Measurements from ENCODE around the gene KIAA1755. TPM values are rescaled to one million over a fixed set of nuclear protein-coding genes. Genes with fewer than 3 reads are reported as not detected.
A peak's percentile ranks its signal among the peaks of the same experiment; 100 is the strongest.

The KIAA1755 gene
- total RNA-seq, 4 donors from 2014 or later: 0.17 to 0.88 (median 0.46) TPM; not detected in 1

DNA sequence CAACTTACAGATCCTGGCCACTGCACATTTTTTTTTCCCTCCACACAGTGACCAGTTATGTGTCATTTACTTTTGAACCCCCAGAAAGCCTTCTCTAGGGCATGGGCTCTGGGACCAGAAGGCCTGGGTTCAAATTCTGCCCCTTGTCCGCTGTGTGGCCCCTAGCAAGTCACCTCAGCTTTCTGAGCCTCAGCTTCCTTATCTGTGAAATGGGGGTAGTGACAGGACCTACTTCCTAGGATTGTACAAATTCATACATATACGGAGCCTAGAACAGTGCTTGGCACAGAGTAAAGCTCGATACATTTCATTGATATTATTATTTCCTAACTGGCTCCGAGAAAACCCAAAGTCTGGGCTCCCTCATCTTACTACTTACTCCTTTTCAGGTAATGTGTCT, 45.0 kb upstream of the KIAA1755 start:
- intact Hi-C loops (cut with DNase I; ENCODE audit: low total_unique reads): no loop called here
- TF ChIP-seq, protein P1, sequence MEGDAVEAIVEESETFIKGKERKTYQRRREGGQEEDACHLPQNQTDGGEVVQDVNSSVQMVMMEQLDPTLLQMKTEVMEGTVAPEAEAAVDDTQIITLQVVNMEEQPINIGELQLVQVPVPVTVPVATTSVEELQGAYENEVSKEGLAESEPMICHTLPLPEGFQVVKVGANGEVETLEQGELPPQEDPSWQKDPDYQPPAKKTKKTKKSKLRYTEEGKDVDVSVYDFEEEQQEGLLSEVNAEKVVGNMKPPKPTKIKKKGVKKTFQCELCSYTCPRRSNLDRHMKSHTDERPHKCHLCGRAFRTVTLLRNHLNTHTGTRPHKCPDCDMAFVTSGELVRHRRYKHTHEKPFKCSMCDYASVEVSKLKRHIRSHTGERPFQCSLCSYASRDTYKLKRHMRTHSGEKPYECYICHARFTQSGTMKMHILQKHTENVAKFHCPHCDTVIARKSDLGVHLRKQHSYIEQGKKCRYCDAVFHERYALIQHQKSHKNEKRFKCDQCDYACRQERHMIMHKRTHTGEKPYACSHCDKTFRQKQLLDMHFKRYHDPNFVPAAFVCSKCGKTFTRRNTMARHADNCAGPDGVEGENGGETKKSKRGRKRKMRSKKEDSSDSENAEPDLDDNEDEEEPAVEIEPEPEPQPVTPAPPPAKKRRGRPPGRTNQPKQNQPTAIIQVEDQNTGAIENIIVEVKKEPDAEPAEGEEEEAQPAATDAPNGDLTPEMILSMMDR (IDR thresholded peaks at IDR 0.05): no peak
- no peak for TF ChIP-seq POLR2A (IDR thresholded peaks at IDR 0.05)
- DNase-seq (ENCODE audit: low spot score in 2 of 2): no peak
- WGBS, 2 donors: 90 to 91% methylated on average over 4 of the region's 4 CpGs
- no peak overlapping the region for H3K4me3 ChIP-seq (ENCODE audit: low read depth, poor library complexity, severe bottlenecking)

DNA sequence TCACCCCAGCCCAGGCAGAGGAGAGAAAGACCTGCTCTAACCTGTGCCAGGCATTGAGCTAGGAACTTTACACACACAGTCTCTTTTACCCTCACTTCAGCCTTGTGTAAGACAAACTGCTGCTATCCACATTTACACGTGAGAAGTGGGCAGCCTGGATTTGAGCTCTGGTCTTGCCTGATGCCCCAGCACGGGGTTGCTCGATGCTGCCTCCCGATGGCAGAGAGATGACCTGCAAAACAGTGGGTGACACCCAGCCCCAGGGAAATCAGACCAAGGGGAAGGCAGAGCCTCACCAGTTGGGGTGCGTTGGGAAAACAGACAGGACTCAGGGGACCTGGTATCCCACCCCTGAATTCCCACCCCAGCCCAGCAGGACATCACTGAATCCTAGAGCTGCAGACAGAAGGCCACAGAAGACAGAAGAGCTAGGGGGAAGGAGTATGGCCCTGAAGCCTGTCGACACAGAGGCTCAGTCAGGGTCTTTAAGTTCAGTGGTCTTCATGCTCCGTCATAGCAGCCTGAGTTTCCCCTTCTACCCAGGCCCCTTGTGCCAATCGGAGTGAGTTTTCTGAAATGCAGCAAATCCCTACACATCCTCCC, 44.4 kb upstream of the KIAA1755 start:
- H3K4me3 ChIP-seq (ENCODE audit: low read depth, poor library complexity, severe bottlenecking): no peak overlapping the region
- 54 to 55% methylated on average over 8 of the region's 8 CpGs for WGBS, 2 donors
- intact Hi-C loops (cut with DNase I; ENCODE audit: low total_unique reads): no loop called here
- no peak for DNase-seq (ENCODE audit: low spot score in 2 of 2)
- no peak for TF ChIP-seq POLR2A (IDR thresholded peaks at IDR 0.05)

DNA sequence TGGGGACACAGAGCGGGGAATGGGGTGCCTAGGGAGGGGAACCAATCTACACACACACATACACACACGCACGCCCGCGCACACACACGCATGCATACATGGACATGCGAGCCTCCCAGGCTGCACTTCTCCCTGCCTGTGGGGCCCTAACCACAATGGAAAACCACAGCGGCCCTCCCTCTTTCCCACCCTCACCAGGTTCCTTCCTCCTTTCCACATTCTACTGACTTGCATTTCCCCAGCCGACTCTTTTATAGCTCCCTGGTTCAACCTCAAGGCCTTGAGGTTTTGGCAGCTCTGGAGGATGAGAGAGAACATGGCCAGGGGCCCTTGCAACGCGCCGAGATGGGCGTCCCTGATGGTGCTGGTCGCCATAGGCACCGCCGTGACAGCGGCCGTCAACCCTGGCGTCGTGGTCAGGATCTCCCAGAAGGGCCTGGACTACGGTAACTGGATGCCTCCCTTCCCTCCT, 43.4 kb upstream of the KIAA1755 start, which contains the start of gene BPI:
TSS of gene BPI (plus strand) at position 249 of the 472 bp plus-strand sequence. CDS start at position 317, 68 bp downstream.
- H3K4me3 ChIP-seq (ENCODE audit: low read depth, poor library complexity, severe bottlenecking): no peak within 1 kb of the TSS
- peak in 1 of 2 donors; percentile 23 for DNase-seq (ENCODE audit: low spot score in 2 of 2)
- WGBS, 2 donors: 48 to 51% methylated on average over 21 of the region's 21 CpGs
- intact Hi-C loops (cut with DNase I; ENCODE audit: low total_unique reads): no loop called here
- no peak for TF ChIP-seq POLR2A (IDR thresholded peaks at IDR 0.05)
- TF ChIP-seq, protein P1 (IDR thresholded peaks at IDR 0.05): no peak

DNA sequence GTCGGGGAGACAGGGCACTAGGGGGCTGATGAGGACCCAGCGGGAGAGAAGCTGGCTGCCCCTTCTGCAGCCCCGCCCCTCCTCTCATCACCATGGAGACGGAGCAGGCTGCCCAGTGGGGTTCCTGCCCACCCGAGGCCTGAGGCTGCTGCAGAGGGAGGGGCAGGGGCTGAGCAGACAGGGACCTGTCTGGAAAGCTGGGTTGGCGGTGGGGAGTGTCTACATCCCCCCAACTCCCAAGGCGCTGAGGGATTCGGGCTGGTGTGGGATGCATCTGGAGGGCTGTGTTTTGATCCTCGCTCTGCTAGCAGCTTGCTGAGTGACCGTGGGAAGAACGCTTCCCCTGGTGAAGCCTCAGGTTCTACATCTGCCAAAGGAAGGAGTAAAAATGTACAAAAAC, 42.3 kb upstream of the KIAA1755 start:
- intact Hi-C loops (cut with DNase I; ENCODE audit: low total_unique reads): no loop called here
- TF ChIP-seq, protein P1 (IDR thresholded peaks at IDR 0.05): no peak
- TF ChIP-seq POLR2A (IDR thresholded peaks at IDR 0.05): no peak
- 46 to 52% methylated on average over 11 of the region's 11 CpGs for WGBS, 2 donors
- no peak for DNase-seq (ENCODE audit: low spot score in 2 of 2)
- H3K4me3 ChIP-seq (ENCODE audit: low read depth, poor library complexity, severe bottlenecking): no peak overlapping the region

DNA sequence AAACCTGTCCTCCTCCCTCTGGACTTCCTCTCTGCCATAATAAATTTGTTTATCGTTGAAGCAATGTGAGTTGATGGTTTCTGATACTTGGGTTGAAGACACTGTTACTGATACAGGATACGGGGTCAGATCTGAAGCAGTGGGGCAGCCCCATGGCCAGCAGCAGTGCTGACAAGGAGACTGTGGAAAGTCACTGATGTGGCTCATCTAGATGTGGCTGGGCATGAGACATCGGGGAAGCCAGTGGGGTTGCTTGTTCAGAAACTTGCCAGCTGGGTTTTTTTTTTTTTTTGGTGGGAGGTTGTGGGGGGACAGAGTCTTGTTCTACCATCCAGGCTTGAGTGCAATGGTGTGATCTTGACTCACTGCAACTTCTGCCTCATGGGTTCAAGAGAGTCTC, 40.8 kb upstream of the KIAA1755 start:
- WGBS, 2 donors: 95 to 98% methylated on average over 3 of the region's 3 CpGs
- no peak for DNase-seq (ENCODE audit: low spot score in 2 of 2)
- H3K4me3 ChIP-seq (ENCODE audit: low read depth, poor library complexity, severe bottlenecking): no peak overlapping the region
- TF ChIP-seq, protein P1 (IDR thresholded peaks at IDR 0.05): no peak
- no peak for TF ChIP-seq POLR2A (IDR thresholded peaks at IDR 0.05)
- intact Hi-C loops (cut with DNase I; ENCODE audit: low total_unique reads): no loop called here

DNA sequence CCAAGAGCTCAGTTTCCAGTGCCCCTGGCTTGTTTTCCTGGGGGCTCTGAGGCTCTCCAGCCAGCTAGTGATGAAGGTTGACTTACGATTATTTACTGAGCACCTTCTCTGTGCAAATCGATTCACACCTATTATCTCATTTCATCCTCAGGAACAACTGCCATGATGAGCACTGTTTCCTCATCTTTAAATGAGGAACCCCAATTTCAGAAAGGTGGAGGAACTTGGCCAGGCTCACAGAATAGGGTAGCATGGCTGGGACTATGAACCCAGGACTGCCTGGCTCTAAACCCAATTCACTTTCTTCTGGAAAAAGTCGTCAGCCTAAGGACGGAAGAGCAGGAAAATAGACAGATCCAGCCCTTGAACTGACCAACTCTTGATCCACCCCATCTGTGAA, 39.9 kb upstream of the KIAA1755 start:
- DNase-seq (ENCODE audit: low spot score in 2 of 2): no peak
- H3K4me3 ChIP-seq (ENCODE audit: low read depth, poor library complexity, severe bottlenecking): no peak overlapping the region
- TF ChIP-seq POLR2A (IDR thresholded peaks at IDR 0.05): no peak
- TF ChIP-seq, protein P1 (IDR thresholded peaks at IDR 0.05): no peak
- whole genome bisulfite sequencing, 2 donors: 68 to 71% methylated on average over 4 of the region's 4 CpGs
- intact Hi-C loops (cut with DNase I; ENCODE audit: low total_unique reads): no loop called here
